GM21576 (cell line): ENCODE measurements around the gene DES.
"Not testable (repeated sequence)": the region's sequence is repeated elsewhere in the genome, so short reads cannot be mapped to it uniquely, and the experiment has no call there.

Experiments
- ATAC-seq: cut with Tn5 transposase; IDR thresholded peaks from one replicate; pipeline ENCODE4 v1.9.1; 2021; ENCODE audit warnings: mild to moderate bottlenecking, moderate library complexity; ENCODE audit not compliant: unreplicated experiment

DES gene

GRCh38 chr2:219418155-219419011 is at the start of gene DES:
DES (plus strand) TSS chr2:219418377; CDS start chr2:219418463, 86 bp downstream.
- no peak for ATAC-seq

DNA sequence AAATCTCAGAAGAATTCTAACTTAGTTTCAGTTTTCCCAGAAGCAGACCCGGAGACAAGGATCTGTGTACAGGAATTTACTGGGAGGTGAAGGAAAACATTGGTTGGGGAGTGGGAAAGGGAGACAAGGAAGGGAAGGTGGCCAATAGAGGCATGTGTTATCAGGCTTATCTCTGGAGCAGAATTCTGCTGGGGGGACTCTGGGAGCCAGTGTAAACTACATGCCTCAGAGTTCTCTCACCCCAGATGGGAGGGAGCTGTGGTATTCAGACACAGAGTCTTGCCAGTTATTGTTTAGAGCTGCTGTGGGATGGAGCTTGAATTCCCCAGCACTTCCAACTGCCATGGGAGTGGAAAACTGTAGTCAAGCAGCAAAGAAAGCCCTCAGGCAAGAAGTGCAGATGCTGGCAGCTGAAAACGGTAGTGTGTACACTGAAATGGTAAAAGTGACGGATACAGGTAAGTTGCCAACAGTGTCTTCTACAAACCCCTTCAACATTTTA is 49.4 kb upstream of the DES start:
- no peak for ATAC-seq

DNA sequence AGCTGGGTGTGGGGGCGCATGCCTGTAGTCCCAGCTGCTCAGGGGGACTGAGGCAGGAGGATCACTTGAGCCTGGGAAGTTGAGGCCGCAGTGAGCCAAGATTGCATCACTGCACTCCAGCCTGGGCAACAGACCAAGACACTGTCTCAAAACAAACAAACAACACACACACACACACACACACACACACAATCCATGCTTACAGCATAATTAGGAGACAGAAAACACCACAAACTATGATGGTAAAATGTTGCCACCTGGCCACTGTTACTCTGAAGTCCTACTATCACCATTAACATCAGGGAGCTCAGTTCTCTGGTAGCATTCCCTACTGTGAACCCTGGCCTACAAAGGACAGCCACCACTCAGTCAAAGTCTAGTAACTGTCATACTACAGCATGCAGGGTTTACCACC is 48.7 kb upstream of the DES start:
- ATAC-seq = no peak

DNA sequence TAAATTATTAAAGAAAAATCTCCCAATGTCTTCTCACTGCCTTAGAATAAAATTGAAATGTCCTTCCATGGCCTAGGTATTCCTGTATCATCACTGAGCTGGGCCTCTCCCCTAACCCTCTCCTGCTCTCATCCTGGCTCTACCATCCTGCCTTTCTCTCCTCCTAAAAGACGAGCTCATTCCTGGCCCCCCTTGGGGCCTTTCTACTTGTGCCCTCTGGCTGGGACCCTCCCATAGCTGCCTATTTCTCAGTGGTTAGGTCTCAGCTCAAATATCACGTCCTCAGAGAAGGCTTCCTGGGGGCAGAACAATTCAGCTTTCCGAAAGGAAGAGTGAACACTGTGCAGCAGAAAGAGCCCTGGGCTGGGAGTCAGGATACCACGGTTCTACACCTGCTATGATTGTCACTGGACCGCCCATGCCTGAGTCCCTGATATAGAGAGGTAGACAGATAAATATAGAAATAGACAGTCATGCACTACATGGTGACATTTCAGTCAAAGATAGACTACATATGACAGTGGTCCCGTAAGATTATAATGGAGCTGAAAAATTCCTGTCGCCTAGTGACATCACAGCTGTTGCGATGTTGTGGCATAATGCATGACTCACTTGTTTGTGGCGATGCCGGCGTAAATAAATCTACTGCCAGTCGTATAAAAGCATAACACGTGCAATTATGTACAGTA is 39.9 kb upstream of the DES start:
- ATAC-seq = no peak

DNA sequence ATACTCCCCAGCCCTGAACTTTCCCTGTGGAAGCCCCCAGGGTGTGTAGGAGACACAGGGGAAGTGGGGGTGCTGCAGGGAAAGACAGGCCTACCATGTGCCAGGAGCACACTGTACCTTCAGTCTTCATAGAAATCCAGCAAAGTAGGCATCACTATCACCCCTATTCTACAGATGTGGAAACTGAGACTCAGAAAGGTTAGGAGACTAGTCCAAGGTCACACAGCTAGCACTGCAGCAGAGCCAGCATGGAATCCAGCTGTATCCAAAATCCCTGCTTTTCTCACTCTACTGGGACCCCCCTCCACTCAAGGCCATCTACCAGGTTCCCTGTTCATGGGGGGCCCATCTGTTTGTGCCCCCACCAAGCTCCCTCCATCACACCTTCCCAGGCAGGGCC is 37.3 kb upstream of the DES start:
- no peak for ATAC-seq

- no peak for ATAC-seq
These were observed 36.7 kb upstream of the DES start for GRCh38 chr2:219381448-219381847.

- no peak for ATAC-seq
These were observed 34.0 kb upstream of the DES start for GRCh38 chr2:219384083-219384713.

DNA sequence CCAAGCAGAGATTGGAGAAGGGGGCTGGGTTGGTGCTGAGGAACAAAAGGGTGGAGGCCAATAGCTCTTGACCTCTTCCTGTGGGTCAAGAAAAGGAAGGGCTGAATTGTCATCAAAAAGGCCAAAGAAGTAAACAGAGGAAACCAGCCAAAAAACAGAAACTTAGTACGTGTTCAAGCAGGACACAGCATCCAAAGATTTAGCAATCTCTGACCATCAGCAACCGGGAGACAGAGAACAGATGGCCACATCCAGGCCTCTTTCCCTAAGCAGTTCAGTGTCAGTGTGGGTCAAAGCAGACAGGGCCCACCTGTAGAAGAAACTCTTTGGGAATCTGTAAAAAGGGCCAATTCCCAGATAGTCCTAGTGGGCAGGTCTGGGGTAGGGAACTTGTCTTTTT is 33.3 kb upstream of the DES start:
- ATAC-seq = no peak

DNA sequence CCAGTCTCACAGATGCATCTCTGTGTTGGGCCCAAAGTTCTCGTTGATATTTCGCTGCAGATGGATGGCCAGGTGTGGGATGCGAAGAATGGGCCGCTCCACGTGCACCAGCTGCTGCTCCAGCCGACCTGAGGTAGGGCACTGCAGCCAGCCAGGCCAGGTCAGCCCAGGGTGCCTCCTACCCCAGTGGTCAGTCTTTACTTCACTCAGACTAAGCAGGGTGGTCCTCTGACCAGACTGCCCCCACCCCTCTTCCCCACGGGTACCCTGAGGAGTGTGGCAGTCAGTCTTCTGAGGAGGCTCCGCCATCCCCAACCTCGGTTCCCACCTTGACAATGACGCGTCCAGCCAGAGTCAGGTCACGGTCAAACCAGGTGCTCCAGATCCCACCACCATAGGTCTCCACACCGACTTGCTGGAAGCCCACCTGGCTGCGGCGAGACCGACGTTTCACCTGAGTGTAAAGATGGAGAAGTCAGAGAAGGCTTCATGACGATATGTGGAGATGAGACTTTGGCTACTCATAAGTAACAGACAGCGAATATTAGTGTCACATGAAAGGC is 32.1 kb upstream of the DES start:
- ATAC-seq = no peak

GRCh38 chr2:219386532-219387280 is 31.5 kb upstream of the DES start:
- ATAC-seq = no peak

DNA sequence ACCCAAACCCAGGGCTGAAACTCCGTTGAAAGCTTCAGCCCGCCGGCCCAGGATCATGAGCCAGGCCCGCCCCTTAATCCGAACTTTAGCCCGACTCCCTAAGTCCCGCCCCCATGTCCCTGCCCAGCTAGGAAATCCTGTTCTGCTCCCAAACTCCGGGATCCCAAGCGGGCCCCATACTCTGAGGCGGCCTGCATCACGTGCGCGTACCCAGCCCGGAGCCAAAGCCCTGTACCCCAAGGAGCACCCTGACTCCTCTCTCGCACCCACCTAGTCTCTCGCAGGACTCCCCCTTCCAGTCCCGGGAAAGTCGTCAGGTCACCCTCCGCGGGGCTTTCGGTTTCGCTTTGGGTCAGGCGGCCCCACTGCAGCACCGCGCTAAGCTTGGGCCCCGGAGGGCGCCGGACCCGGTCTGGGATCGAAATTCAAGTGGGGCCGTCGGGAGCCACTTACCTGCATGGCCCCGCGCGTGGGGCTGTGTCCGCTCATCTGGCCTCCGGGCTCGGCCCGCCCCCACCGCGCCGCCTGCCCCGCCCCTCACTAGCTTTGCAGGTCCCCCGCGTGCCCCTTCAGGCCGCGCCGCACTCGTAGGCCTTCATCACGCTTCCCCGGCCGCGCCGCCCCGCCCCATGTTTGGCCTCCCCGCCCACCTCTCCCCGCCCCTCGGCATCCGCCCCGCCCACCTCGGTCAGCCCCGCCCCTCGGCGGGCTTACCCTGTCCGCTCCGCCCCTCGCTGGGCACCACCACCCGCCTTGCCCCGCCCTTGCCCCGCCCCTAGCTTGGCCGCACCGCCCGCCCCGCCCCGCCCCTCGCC is 30.7 kb upstream of the DES start, which contains the start of gene DNPEP:
DNPEP (minus strand) TSS at position 607 of the 815 bp plus-strand sequence; CDS start at position 489, 118 bp downstream.
- peak; percentile 47 for ATAC-seq

DNA sequence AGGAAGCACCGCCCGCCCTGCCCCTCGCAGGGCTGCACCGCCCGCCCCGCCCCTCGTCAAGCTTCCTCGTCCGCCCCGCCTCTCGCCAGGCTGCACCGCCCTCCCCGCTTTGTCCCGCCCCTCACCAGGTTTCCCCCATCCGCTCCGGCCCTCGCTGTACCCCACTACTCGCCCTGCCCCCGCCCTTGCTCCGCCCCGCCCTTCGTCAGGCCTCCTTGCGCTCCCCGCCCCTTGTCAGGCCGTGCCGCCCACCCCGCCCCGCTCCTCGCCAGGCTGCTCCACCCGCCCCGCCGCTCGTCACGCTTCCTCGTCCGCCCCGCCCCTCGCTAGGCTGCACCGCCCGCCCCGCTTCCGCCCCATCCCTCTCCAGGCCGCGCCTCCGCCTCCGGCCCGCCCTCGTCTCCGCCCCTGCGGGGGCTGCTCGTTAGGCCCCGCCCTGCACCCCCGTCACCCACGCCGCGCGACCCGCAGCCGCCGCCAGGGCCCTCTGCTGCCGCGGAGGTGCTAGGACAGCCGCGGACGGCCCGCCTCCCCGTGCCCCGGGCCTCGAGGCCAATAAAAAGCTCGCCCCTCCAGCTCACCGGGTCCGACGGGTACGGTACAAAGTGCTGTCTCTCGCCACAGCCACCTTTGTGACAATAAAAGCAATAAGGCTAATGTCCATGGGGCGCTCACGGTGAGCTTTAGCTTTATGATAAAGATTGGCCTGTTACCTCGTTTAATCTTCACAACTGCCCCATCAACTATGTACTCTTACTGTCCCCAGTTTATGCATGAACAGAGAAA is 29.9 kb upstream of the DES start:
- ATAC-seq = peak; percentile 85

DNA sequence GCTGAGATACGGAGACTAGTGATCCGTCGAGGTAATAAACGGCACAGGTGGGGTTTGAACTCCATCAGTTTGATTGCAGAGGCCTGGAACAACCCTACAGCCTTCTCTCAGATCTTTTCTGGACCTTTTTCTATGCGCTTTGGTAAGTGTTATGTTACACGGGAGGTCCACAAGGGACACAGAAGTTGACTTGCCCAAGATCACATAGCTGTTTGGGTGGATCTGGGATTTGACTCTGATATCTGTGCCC is 29.3 kb upstream of the DES start:
- no peak for ATAC-seq

GRCh38 chr2:219392754-219393153 is 25.4 kb upstream of the DES start:
- ATAC-seq = no peak

DNA sequence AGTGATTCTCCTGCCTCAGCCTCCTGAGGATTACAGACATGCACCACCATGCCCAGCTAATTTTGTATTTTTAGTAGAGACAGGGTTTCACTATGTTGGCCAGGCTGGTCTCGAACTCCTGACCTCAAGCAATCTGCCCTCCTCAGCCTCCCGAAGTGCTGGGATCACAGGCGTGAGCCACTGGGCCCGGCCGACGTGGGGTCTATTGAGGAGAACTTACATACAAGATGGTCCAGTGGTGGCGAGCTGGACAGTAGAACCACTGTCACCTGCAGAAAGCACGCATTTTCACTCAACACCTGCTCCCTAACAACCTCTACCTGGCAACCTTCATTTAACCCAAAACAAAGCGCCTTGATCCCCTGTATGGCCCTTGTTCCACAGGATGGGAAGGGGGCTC is 23.1 kb upstream of the DES start:
- not testable (repeated sequence) for ATAC-seq

- ATAC-seq = no peak
These were observed 22.6 kb upstream of the DES start for GRCh38 chr2:219395609-219396008.

GRCh38 chr2:219396863-219397457 is 21.2 kb upstream of the DES start:
- ATAC-seq = no peak

DNA sequence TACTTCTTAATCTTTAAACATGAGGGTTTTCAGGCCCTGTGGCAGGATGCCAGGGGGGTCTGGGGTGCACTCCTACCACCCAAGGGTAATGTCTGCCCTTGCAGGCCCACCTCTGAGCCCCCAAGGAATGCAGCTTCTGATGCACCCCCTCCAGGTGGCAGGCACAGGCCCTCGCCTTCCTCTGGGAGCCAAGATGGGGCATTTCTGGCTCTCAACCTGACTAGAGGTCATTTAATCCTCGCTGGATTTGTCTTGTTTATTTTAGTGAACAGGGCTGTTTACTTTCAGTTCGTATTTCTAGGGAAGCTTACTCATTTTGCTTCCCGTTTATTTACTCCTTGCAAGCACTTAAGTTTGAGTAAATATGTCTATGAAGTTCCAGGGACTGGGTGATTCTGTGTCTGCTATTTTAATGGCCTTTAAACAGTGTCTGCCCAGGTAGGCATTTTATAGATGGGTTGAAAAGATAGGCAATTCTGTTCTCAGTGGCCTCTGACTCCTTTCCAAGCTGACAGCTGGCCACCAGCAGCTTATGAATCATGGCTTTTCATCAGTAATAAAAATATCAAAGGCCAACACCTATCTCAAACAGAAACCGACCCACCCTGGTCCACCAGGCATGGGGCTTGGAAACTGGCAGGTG is 19.3 kb upstream of the DES start:
- ATAC-seq = no peak
